Neural cell (in vitro differentiated cells): ENCODE results near the gene ESX1. TPM values are rescaled to one million over a fixed set of nuclear protein-coding genes. Genes with fewer than 3 reads are reported as not detected.

Experiments
- H2AFZ ChIP-seq: fragments of 200-600, 300-800 bp; sonication (generic), shearing (Covaris generic); 2 replicates; pipeline ENCODE4 v1.6.0; 2014; ENCODE audit warnings: low read depth, mild to moderate bottlenecking, antibody characterized with exemption, low read length, moderate library complexity
- H3F3A ChIP-seq: fragments of 200-600 bp; shearing (Covaris generic); 2 replicates; pipeline ENCODE4 v1.6.1; 2016; ENCODE audit warnings: mild to moderate bottlenecking, moderate library complexity, mixed read lengths, antibody characterized with exemption, low read length; ENCODE audit not compliant: insufficient read depth, poor library complexity, severe bottlenecking
- H3K27ac ChIP-seq: fragments of 200-600, 300-800 bp; sonication (generic), shearing (Covaris generic); 2 replicates; pipeline ENCODE4 v1.5.1; 2014; ENCODE audit warnings: mild to moderate bottlenecking, low read length, moderate library complexity
- H3K27me3 ChIP-seq: fragments of 300-800, 200-600 bp; sonication (generic), shearing (Covaris generic); 2 replicates; pipeline ENCODE4 v1.6.0; 2014; ENCODE audit warnings: mild to moderate bottlenecking, low read depth, low read length, moderate library complexity; ENCODE audit not compliant: insufficient read depth
- H3K36me3 ChIP-seq: fragments of 300-800, 200-600 bp; sonication (generic), shearing (Covaris generic); 2 replicates; pipeline ENCODE4 v1.5.1; 2014; ENCODE audit warnings: mild to moderate bottlenecking, antibody characterized with exemption, low read length, moderate library complexity; ENCODE audit not compliant: insufficient read depth
- H3K4me2 ChIP-seq: fragments of 300-800, 200-600 bp; sonication (generic), shearing (Covaris generic); 2 replicates; pipeline ENCODE4 v1.6.0; 2014; ENCODE audit warnings: mild to moderate bottlenecking, low read length
- H3K4me3 ChIP-seq: fragments of 300-800, 200-600 bp; sonication (generic), shearing (Covaris generic); 2 replicates; pipeline ENCODE4 v1.5.1; 2014; ENCODE audit warnings: mild to moderate bottlenecking, low read length, moderate library complexity
- H3K79me2 ChIP-seq: fragments of 200-600 bp; shearing (Covaris generic); replicated peaks from 2 replicates; pipeline ENCODE4 v1.6.0; 2014; ENCODE audit warnings: mild to moderate bottlenecking, low read length, moderate library complexity; ENCODE audit not compliant: insufficient read depth
- H3K9ac ChIP-seq: fragments of 300-800, 200-600 bp; sonication (generic), shearing (Covaris generic); 2 replicates; pipeline ENCODE4 v1.6.1; 2016; ENCODE audit warnings: mild to moderate bottlenecking, low read length, mixed read lengths
- H3K9me2 ChIP-seq: fragments of 200-600 bp; shearing (Covaris generic); 2 replicates; pipeline ENCODE4 v1.6.1; 2016; ENCODE audit warnings: mild to moderate bottlenecking, low read length, mixed read lengths; ENCODE audit not compliant: insufficient read depth
- H3K9me3 ChIP-seq: fragments of 200-600, 300-800 bp; sonication (generic), shearing (Covaris generic); 2 replicates; pipeline ENCODE4 v1.6.1; 2016; ENCODE audit warnings: mild to moderate bottlenecking, mixed run types, low read length, moderate library complexity, mixed read lengths
- H4K20me1 ChIP-seq: fragments of 200-600 bp; shearing (Covaris generic); 2 replicates; pipeline ENCODE4 v1.6.1; 2016; ENCODE audit warnings: mild to moderate bottlenecking, mixed run types; ENCODE audit not compliant: insufficient read depth
- EP300 ChIP-seq: fragments of 450-650 bp; conservative IDR thresholded peaks from 2 replicates; pipeline ENCODE4 v1.6.1; 2014; ENCODE audit warnings: antibody characterized with exemption, mild to moderate bottlenecking, moderate library complexity; ENCODE audit not compliant: poor library complexity, severe bottlenecking
- EZH2 ChIP-seq: fragments of 200-600, 300-800 bp; shearing (Covaris generic), sonication (generic); IDR thresholded peaks from 2 replicates; pipeline ENCODE4 v1.6.1; 2014; ENCODE audit warnings: antibody characterized with exemption, low read length, borderline replicate concordance, mild to moderate bottlenecking; ENCODE audit not compliant: insufficient read depth, poor library complexity, severe bottlenecking
- MXI1 ChIP-seq: fragments of 450-650 bp; conservative IDR thresholded peaks from 2 replicates; pipeline ENCODE4 v1.6.1; 2014; ENCODE audit warnings: antibody characterized with exemption, mild to moderate bottlenecking; ENCODE audit not compliant: poor library complexity, severe bottlenecking
- POLR2AphosphoS5 ChIP-seq: IDR thresholded peaks from 2 replicates; pipeline ENCODE4 v1.6.1; 2012
- RAD21 ChIP-seq: fragments of 450-650 bp; conservative IDR thresholded peaks from 2 replicates; pipeline ENCODE4 v1.6.1; 2014; ENCODE audit warnings: antibody characterized with exemption, mild to moderate bottlenecking, moderate library complexity
- SMC3 ChIP-seq: fragments of 450-650 bp; conservative IDR thresholded peaks from 2 replicates; pipeline ENCODE4 v1.6.1; 2014; ENCODE audit warnings: antibody characterized with exemption, mild to moderate bottlenecking, moderate library complexity; ENCODE audit not compliant: poor library complexity
- TAF1 ChIP-seq: IDR thresholded peaks from 2 replicates; pipeline ENCODE4 v1.6.1; 2012; ENCODE audit warnings: low read depth
- polyA minus RNA-seq: library from RNA; depleted of rRNA, polyadenylated mRNA; stranded (reverse); fragments of >200 nt; gene quantifications from 2 replicates; pipeline ENCODE4 v1.2.3, GENCODE V29; 2014
- polyA plus RNA-seq: library from polyadenylated mRNA; depleted of rRNA; stranded (reverse); fragments of >200 nt; gene quantifications from 2 replicates; pipeline ENCODE4 v1.2.3, GENCODE V29; 2014
- TF ChIP-seq, protein P1 (sequence below): IDR thresholded peaks from 2 replicates; pipeline ENCODE4 v1.6.1; 2012; ENCODE audit warnings: borderline replicate concordance
- TF ChIP-seq, protein P2 (sequence below): fragments of 450-650 bp; IDR thresholded peaks from 2 replicates; pipeline ENCODE4 v1.5.1; 2014; ENCODE audit warnings: antibody characterized with exemption, mild to moderate bottlenecking, moderate library complexity; ENCODE audit not compliant: poor library complexity, severe bottlenecking

The ESX1 gene
- polyA plus RNA-seq (not detected in 2 replicates), polyA minus RNA-seq (not detected in 2 replicates)

DNA sequence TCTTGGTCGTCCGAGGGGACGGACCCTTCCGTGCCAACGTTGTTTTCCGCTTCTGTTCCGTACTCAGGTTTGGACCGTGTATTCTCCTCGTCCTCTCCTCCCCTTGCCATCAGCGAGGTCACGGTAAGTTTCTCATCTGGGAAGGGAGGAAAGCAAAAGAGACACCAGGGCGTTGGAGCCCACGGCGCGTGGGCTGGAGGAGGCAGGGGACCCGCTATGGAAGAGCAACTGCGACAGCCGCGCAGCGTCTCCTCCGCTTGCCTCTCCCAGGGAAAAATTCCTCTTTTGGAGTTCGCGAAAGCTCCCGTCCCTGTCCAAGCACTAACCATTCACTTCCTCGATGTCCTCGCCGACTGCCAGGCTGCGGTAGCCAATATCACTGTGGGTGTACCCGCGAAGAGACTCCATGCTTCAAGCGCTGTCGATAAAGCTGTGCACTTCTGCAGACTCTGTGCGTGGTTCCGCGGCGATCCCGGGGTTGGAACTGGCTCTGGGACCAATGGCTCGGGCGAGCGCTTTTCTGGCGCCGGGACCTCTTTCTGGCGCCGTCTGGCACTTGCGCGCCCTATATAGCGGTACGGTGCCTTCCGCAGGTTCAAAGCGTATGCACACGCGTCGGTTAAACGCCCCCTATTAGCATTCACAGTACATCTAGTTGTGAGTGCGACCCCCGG is at the start of gene ESX1:
Gene ESX1 (minus strand): TSS at position 492 of the 674 bp plus-strand sequence. CDS start 84 bp downstream, at position 408.
- H3F3A ChIP-seq = no peaks in the 10 kb centered on the region
- H3K79me2 ChIP-seq = no peaks in the 10 kb centered on the region
- H2AFZ ChIP-seq = no peak within 1 kb of the TSS
- H3K4me3 ChIP-seq = peak within 1 kb of the TSS; percentile 50
- no peaks in the 10 kb centered on the region for H4K20me1 ChIP-seq
- no peaks in the 10 kb centered on the region for H3K36me3 ChIP-seq
- TF ChIP-seq RAD21 = no peak
- TF ChIP-seq EP300 = no peak
- TF ChIP-seq TAF1 = no peak
- TF ChIP-seq SMC3 = no peak
- no peak for TF ChIP-seq MXI1
- H3K4me2 ChIP-seq = no peak within 1 kb of the TSS
- no peaks in the 10 kb centered on the region for H3K9me2 ChIP-seq
- H3K27me3 ChIP-seq = peaks cover 67% of the 10 kb centered on the region
- no peak within 1 kb of the TSS for H3K27ac ChIP-seq
- H3K9me3 ChIP-seq = no peaks in the 10 kb centered on the region
- no peak within 1 kb of the TSS for H3K9ac ChIP-seq

DNA sequence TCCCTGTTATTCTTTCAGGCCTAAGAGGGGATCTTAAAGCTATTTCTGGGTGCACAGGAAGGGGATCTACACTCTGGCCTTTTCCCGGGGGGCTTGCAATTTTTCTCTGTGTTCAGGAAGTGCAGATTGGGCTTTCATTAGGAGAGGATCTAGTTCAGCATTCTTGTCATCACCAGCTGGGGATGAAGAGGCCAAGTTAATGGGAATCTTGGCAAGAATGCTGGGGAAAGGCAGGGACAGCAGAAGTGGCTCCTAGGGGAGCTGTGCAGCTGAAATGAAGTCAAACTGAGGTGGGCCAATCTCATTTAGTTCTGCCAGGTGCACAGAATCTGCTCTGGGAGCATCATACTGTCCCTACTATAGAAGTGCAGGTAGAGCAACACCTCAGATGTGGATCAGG is 40.9 kb upstream of the ESX1 start:
- Histone ChIP-seq H3K9me3 (no peaks in the 10 kb centered on the region), H3F3A (no peaks in the 10 kb centered on the region)
- TF ChIP-seq, protein P1, sequence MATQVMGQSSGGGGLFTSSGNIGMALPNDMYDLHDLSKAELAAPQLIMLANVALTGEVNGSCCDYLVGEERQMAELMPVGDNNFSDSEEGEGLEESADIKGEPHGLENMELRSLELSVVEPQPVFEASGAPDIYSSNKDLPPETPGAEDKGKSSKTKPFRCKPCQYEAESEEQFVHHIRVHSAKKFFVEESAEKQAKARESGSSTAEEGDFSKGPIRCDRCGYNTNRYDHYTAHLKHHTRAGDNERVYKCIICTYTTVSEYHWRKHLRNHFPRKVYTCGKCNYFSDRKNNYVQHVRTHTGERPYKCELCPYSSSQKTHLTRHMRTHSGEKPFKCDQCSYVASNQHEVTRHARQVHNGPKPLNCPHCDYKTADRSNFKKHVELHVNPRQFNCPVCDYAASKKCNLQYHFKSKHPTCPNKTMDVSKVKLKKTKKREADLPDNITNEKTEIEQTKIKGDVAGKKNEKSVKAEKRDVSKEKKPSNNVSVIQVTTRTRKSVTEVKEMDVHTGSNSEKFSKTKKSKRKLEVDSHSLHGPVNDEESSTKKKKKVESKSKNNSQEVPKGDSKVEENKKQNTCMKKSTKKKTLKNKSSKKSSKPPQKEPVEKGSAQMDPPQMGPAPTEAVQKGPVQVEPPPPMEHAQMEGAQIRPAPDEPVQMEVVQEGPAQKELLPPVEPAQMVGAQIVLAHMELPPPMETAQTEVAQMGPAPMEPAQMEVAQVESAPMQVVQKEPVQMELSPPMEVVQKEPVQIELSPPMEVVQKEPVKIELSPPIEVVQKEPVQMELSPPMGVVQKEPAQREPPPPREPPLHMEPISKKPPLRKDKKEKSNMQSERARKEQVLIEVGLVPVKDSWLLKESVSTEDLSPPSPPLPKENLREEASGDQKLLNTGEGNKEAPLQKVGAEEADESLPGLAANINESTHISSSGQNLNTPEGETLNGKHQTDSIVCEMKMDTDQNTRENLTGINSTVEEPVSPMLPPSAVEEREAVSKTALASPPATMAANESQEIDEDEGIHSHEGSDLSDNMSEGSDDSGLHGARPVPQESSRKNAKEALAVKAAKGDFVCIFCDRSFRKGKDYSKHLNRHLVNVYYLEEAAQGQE = no peak
- no peak for TF ChIP-seq SMC3

DNA sequence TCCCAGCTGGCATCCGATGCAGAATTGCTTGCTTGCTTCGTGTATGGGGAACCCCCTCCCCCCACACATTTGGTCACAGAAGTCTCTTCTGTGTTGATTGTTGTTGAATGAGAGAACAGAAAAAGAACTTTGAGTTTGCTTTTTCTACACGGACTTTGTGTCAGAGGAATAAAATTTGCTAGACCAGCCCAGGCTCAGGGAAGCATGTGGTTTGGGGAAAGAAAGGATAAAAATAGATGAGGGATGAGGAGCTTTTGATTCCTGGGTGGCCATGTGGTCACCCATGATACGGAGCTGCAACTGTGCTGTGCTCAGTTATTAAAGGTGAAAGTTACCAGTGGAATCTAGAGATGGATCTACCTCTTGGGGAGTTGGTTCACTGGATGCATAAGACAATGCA is 34.2 kb upstream of the ESX1 start:
- Histone ChIP-seq H3K4me2 (no peak overlapping the region), H2AFZ (no peak overlapping the region), H3K9ac (no peak overlapping the region), H3K79me2 (no peaks in the 10 kb centered on the region), H3K36me3 (no peaks in the 10 kb centered on the region), H3K27ac (no peak overlapping the region), H3K27me3 (no peaks in the 10 kb centered on the region), H3K9me3 (no peaks in the 10 kb centered on the region), H4K20me1 (no peaks in the 10 kb centered on the region), H3K9me2 (no peaks in the 10 kb centered on the region), H3F3A (no peaks in the 10 kb centered on the region), H3K4me3 (no peak overlapping the region)
- TF ChIP-seq MXI1 = no peak
- TF ChIP-seq, protein P2, sequence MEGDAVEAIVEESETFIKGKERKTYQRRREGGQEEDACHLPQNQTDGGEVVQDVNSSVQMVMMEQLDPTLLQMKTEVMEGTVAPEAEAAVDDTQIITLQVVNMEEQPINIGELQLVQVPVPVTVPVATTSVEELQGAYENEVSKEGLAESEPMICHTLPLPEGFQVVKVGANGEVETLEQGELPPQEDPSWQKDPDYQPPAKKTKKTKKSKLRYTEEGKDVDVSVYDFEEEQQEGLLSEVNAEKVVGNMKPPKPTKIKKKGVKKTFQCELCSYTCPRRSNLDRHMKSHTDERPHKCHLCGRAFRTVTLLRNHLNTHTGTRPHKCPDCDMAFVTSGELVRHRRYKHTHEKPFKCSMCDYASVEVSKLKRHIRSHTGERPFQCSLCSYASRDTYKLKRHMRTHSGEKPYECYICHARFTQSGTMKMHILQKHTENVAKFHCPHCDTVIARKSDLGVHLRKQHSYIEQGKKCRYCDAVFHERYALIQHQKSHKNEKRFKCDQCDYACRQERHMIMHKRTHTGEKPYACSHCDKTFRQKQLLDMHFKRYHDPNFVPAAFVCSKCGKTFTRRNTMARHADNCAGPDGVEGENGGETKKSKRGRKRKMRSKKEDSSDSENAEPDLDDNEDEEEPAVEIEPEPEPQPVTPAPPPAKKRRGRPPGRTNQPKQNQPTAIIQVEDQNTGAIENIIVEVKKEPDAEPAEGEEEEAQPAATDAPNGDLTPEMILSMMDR = no peak
- no peak for TF ChIP-seq EP300
- TF ChIP-seq, protein P1 = no peak
- TF ChIP-seq SMC3 = no peak
- no peak for TF ChIP-seq EZH2
- TF ChIP-seq RAD21 = no peak
- TF ChIP-seq POLR2AphosphoS5 = no peak
- no peak for TF ChIP-seq TAF1

More for the DNA sequence above, 40.9 kb upstream of the ESX1 start:
- Histone ChIP-seq H3K9me2 (no peaks in the 10 kb centered on the region), H3K4me3 (no peak overlapping the region), H3K9ac (no peak overlapping the region), H3K27me3 (no peaks in the 10 kb centered on the region), H3K27ac (no peak overlapping the region), H3K4me2 (no peak overlapping the region), H2AFZ (no peak overlapping the region), H4K20me1 (no peaks in the 10 kb centered on the region), H3K36me3 (no peaks in the 10 kb centered on the region), H3K79me2 (no peaks in the 10 kb centered on the region)
